GM19193 (cell line): ENCODE measurements around the gene EIF4A3.

ENCODE experiments used
- POLR2A ChIP-seq: IDR thresholded peaks from 4 replicates; pipeline ENCODE4 v1.6.1; 2011; ENCODE audit not compliant: insufficient read depth, insufficient read length; ENCODE audit errors: extremely low read depth

EIF4A3 gene

GRCh38 chr17:80113033-80113484 is 33.9 kb downstream of the EIF4A3 start:
- no peak for TF ChIP-seq POLR2A

GRCh38 chr17:80112471-80113032 is 34.4 kb downstream of the EIF4A3 start:
- no peak for TF ChIP-seq POLR2A

GRCh38 chr17:80111702-80112470 is 35.0 kb downstream of the EIF4A3 start:
- no peak for TF ChIP-seq POLR2A

- TF ChIP-seq POLR2A = no peak
Measured at GRCh38 chr17:80110927-80111701, 35.8 kb downstream of the EIF4A3 start.

- TF ChIP-seq POLR2A = no peak
Measured at GRCh38 chr17:80110447-80110812, 36.5 kb downstream of the EIF4A3 start.

- no peak for TF ChIP-seq POLR2A
Measured at GRCh38 chr17:80109713-80110446, 37.0 kb downstream of the EIF4A3 start.

- no peak for TF ChIP-seq POLR2A
Measured at GRCh38 chr17:80109066-80109660, 37.8 kb downstream of the EIF4A3 start.

- no peak for TF ChIP-seq POLR2A
Measured at GRCh38 chr17:80108036-80108971, 38.6 kb downstream of the EIF4A3 start.

GRCh38 chr17:80107231-80108021 is 39.5 kb downstream of the EIF4A3 start:
- no peak for TF ChIP-seq POLR2A

- no peak for TF ChIP-seq POLR2A
Measured at GRCh38 chr17:80106751-80107150, 40.2 kb downstream of the EIF4A3 start.

- TF ChIP-seq POLR2A = no peak
Measured at GRCh38 chr17:80106176-80106575, 40.8 kb downstream of the EIF4A3 start.

- TF ChIP-seq POLR2A = no peak
Measured at GRCh38 chr17:80105762-80106161, 41.2 kb downstream of the EIF4A3 start.

- TF ChIP-seq POLR2A = no peak
Measured at GRCh38 chr17:80104956-80105375, 42.0 kb downstream of the EIF4A3 start.
